Glomerular endothelial cell (primary cell): Measurements from ENCODE around the gene MYO1H. TPM values are rescaled to one million over a fixed set of nuclear protein-coding genes. Genes with fewer than 3 reads are reported as not detected.

Experiments
- DNase-seq: peaks from one replicate; pipeline ENCODE4 v3.0.0-alpha.2; 2011; ENCODE audit warnings: low read depth, low spot score; ENCODE audit errors: extremely low read depth
- total RNA-seq: library from RNA; depleted of rRNA; stranded (reverse); fragments of >200 nt; gene quantifications from 2 replicates; pipeline ENCODE4 v1.2.3, GENCODE V29; 2015

MYO1H gene
- total RNA-seq, 1 donor from 2014 or later: not detected

DNA sequence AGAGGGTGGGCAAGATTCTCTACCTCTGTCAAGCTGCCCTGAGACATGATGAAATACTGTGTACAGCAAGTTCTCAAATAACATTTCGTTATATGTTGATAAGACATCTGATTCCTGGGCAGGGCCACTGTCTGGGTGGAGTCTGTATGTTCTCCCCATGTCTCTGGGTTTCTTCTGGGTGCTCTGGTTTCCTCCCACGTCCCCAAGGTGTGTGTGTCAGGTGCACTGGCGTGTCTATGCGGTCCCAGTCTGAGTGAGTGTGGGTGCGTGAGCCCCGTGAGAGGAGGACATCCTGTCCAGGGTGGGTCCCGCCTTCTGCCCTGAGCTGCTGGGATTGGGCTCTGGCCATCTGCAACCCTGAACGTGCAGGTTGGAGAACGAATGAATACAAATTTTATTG is 99.8 kb downstream of the MYO1H start:
- no peak for DNase-seq

DNA sequence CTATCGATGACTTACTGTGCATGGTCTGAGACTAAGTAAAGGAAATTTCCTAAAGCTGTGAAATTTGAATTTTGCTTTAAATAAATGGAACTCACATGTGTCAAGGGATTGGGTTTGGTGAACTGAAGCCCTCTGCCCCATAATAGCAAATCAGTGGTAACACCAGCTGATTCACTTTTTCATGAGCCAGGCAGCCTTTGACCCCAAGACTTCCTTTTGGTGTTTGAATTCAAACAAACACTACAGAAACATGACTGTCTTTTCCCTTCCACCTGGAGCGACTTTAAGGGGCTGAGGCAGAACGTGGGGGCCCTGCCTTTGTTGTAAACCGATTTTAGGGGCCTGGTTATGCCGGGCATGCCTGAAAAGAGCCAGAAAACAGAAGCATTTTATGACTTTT is 100.6 kb downstream of the MYO1H start:
- no peak for DNase-seq

GRCh38 chr12:109448707-109449390 is 101.1 kb downstream of the MYO1H start:
- DNase-seq: no peak

DNA sequence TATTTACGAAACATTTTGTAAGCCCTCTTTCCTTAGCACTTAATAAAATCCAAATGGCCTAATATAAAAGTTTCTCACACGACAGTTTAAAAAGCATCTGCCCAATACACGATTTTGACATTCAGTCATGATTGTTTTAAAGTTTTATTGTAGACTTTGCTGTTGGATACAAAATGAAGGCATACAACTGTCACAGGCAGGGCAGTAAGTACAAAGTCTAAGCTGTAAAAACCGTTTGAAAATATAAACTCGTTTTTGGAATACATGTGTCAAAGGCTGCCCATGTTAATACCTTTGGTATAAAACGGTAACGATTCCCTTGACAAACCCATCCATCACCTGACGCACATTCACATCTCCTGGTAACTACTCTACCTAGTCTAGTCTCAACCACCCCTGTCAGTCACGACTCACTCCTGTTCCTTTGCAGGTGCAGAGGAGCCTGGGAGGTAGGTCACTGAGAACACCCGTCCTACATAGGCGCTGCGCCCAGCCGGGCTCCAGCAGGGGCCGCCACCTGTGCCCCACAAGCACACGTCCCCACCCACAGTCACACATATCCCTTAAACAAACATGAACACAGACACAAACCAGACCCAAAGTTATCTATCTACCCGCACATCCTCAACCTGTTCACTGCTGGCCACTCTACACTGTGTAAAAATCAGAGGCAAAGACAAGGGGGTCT is 102.3 kb downstream of the MYO1H start:
- DNase-seq: no peak

GRCh38 chr12:109450980-109451379 is 103.3 kb downstream of the MYO1H start:
- no peak for DNase-seq

DNA sequence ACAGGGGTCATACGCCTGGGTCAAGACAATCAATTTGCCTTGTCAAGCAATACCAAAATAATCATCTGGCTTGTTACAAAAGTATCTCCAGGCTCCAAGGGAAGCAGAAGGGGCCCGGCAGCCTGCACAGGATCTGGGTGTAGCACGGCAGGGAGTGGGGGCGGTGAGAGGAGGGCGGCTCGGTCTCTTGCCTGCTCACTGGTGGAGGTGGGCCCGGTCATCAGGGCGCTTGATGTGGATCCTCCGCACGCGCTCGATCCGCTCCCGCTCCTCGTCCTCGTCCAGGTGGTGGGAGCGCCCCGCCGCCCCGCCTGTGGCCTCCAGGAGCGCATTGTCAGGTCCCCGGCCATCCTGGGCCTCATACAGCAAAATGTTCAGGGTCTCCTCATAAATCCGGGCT is 103.7 kb downstream of the MYO1H start:
- DNase-seq: no peak

DNA sequence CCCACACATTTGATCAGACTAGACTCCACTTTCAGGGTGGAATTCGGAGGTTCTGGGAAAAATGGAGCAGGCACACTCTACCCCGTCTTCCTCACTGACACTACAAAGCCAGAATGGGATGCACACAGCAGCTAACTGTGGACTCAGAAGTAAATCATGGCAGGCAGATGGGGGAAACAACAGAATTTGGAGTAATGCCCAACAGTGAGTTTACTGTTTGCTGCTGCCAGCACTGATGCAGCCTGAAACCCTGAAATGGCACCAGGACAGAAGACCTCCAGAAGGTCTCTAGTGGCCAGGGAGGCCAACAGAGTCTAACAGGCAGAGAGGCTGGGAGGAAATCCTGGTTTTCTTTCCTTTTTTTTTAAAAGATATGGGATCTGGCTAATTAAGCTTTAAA is 104.8 kb downstream of the MYO1H start:
- no peak for DNase-seq

DNA sequence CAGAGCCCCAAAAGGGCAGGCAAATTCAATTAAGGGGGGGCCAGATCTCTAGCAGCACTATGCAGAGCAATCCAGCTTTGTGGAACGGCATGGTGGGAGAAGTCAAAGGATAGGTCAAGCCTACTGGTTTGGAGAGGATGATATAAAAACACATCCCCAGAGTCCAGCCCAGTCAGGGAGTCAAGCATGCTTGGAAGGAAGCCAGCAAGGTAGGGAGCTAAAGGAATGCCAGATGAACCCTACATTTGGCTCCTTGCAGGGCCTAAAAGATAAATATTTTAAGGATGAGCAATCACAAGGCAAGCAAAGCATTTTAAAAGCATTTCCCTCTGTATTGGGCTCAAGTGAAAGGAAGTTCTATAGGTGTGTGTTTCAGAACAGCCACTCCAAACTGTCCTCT is 108.0 kb downstream of the MYO1H start:
- no peak for DNase-seq

- no peak for DNase-seq
Measured at GRCh38 chr12:109458086-109458485, 110.4 kb downstream of the MYO1H start.

DNA sequence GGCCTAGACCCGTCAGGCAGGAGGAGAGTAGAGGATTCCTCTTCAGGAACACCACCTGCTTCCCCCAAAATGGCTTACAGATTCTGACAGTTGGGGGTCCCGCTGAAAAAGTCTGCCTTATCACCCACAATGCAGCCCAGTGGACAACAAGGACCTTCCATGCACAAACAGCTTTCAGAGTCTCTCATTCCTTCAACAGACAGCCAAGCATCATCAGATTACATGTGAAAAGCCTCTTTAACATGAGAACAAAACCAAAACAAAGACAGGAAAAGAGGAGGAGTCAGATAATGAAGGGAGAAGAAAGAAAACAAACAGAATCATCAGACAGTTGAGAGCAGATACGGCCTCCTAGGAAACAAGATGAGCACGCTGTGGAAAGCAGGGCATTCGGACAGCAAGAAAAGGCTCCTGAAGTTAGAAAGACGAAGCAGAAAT is 111.1 kb downstream of the MYO1H start:
- DNase-seq: no peak

DNA sequence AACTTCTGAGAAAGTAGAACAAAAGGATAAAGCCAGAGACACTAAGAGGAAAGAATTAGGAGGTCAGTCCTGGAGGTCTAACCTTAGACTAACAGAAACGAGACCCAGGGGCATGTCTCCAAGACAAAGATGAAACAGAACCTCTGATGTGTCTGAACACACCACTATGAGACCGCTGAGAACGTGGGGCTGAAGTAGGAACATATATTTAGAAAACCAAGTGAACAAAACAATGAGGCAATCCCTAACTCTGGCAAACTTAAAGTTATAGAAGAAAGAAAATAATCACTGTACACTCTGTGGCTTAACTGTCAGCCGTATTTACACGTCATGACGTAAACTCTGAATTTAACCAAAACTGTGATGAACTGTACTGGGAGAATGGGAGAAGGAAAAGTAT is 111.5 kb downstream of the MYO1H start:
- no peak for DNase-seq

DNA sequence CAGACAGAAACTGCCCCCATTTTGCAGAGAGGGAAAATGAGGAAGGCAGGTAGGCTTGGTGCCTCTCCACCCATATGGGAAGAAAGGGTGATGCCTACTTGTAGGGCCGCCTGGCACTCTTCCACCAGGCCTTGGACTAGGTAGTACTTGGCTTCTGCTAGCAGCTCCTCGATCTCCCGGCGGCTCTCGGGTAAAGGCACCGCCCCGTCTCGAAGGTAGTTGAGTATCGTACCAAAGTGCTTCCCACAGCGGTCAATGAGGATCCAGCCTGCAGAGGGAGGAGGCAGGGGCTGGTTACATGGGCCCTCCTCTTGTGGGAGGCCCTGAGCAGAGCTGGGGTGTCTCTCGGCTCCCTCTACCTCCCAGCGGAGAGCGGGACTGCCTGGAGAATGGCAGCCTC is 112.8 kb downstream of the MYO1H start:
- no peak for DNase-seq

DNA sequence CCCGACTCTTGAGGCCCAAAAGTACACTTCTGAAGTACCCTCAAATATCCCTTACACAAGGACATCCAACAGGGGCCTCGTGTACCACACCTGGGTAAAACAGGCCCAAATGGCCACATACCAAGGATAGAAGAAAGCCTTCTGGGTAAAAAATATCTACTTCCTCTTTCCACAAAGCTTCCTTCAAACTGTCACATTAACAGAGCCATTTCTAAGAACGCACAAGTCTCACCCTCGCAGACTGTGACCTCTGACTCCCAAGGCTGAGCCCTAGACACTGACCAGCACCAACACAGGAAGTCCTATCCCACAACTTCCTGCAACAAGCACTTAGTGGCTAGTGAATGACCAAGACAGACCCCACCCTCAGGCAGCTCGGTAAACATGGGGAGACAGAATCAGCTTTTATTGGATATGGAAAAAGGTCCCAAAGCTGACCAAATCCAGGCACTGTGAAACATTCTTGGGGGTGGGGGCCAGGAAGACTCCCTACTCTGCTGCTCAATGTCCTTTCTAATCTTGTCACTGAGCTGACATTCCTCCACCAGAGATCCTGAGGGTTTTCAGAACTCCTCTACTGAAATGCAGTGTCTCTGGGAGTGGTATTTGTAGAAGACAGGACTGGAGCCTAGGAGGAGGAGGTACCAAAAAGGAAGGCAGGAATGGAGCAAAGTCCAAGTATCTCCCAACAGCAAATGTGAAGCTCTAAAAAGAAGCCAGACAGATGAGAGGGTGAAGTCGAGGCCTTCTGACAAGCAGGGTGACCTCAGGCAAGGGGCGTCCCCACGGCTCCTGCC is 113.5 kb downstream of the MYO1H start:
- no peak for DNase-seq

DNA sequence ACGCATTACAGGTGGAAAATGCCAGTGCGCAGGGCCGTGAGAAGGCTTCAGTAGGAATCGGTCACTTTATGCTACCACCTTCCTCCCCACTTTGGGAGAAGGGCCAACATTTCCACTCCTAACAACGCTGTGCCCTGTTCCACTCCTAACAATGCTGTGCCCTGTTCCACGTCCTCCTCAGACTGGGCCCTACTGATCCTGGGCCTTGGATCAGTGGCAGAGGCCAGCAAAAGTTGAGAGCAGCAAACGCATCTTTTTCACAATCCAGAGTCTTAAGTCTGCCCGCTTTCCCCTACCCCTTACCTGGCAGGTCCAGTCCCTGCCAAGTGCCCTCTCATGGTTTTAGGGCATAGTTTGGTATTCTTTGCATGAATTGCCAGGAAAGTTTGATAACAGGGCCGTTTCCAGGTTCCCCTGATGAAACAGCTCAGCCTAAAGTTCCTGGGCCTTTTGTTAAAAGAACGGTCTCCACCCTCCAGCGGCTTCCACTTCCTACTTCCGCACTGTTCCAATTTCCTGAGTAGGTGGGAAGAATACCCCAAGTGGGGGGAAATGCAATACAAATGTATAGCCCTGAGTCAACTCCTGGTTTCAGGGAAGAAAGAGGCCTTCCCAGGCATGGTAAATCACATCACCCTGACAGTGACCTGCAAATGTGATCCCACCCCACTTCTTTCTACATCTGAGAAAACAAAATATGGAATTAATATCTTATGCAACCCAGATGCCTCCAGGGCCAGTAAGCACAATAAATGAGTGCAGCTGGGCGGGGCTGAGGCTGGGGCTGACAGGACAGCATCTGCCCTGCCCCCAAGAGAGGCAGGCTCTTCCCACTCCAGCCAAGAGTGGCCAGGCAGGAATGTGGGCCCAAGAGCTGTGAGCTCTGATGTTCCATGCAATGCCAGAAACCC is 114.4 kb downstream of the MYO1H start:
- no peak for DNase-seq

GRCh38 chr12:109462868-109463692 is 115.4 kb downstream of the MYO1H start:
- peak; percentile 96 for DNase-seq

- DNase-seq: no peak
Measured at GRCh38 chr12:109463756-109464155, 116.1 kb downstream of the MYO1H start.

GRCh38 chr12:109464642-109465351 is 117.1 kb downstream of the MYO1H start:
- DNase-seq: no peak

- no peak for DNase-seq
Measured at GRCh38 chr12:109466305-109466704, 118.6 kb downstream of the MYO1H start.

DNA sequence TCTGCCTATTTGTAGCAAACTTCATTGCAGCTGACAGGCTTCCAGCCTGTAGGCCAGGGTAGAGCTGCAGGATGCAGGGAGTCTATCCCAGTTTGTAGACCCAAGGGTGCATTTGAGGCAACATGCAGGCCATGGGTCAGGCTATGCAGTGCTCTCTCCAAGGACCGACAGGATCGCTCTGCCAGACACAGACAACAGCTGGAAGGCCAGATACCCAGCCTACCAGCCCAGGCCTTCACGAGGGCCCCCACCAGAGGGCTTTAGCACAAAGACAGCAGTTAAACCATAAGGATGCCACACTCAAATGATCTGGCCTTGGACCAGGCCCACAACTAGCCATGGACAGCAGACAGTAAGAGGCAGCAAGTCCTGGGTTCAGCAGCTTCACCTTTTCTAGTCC is 119.1 kb downstream of the MYO1H start:
- DNase-seq: no peak
